ENCODE measurements around the gene PRKN.

PRKN gene

GRCh38 chr6:161359618-161359945, 1368.0 kb downstream of the PRKN start:
- TF ChIP-seq, protein P1, sequence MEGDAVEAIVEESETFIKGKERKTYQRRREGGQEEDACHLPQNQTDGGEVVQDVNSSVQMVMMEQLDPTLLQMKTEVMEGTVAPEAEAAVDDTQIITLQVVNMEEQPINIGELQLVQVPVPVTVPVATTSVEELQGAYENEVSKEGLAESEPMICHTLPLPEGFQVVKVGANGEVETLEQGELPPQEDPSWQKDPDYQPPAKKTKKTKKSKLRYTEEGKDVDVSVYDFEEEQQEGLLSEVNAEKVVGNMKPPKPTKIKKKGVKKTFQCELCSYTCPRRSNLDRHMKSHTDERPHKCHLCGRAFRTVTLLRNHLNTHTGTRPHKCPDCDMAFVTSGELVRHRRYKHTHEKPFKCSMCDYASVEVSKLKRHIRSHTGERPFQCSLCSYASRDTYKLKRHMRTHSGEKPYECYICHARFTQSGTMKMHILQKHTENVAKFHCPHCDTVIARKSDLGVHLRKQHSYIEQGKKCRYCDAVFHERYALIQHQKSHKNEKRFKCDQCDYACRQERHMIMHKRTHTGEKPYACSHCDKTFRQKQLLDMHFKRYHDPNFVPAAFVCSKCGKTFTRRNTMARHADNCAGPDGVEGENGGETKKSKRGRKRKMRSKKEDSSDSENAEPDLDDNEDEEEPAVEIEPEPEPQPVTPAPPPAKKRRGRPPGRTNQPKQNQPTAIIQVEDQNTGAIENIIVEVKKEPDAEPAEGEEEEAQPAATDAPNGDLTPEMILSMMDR (IDR thresholded peaks at IDR 0.05; ENCODE audit: low read depth, low read length), result no peak
- no peak overlapping the region for H3K4me3 ChIP-seq (ENCODE audit: low read depth, low read length)

DNA sequence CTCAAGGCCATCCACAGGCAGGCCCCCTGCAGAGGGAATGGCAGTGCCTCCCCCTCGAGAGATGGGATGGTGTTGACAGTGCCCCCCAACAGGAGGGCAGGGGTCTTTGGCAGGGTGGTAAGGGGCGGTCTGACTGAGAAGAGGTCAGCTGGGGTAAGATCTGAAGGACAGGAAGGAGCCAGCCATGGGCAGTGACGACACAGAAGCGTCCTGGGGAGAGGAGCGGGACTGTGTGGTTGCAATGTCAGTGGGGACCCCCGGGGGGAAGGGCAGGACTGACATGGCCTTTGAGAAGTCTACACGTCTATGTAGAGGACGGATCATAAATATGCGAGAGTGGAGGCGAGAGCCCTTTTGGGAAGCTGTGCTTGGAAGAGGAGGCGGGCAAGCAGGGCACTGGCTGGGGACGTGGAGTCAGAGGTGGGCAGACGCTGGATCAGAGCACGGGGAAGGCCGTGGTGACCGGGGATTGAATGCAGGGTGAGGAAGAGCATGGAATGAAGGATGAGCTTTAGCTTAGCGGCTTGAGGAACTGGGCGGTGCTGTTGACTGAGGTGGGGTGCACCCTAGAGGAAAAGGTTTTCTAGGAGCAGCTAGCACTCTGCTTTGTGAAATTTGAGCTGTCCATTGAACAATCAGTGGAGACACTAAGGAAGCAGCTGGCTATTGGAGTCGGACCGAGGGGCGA, 1371.3 kb downstream of the PRKN start:
- H3K4me3 ChIP-seq (ENCODE audit: low read depth, low read length), result no peak overlapping the region

GRCh38 chr6:161355696-161356095, 1371.9 kb downstream of the PRKN start:
- H3K4me3 ChIP-seq (ENCODE audit: low read depth, low read length), result no peak overlapping the region
- TF ChIP-seq, protein P1 (IDR thresholded peaks at IDR 0.05; ENCODE audit: low read depth, low read length), result no peak

More for the DNA sequence above, 1371.3 kb downstream of the PRKN start:
- TF ChIP-seq, protein P1 (IDR thresholded peaks at IDR 0.05; ENCODE audit: low read depth, low read length), result no peak

- TF ChIP-seq, protein P1 (IDR thresholded peaks at IDR 0.05; ENCODE audit: low read depth, low read length), result no peak
- no peak overlapping the region for H3K4me3 ChIP-seq (ENCODE audit: low read depth, low read length)
Observed at GRCh38 chr6:161354956-161355355, 1372.6 kb downstream of the PRKN start.

- H3K4me3 ChIP-seq (ENCODE audit: low read depth, low read length), result no peak overlapping the region
- TF ChIP-seq, protein P1 (IDR thresholded peaks at IDR 0.05; ENCODE audit: low read depth, low read length), result no peak
Observed at GRCh38 chr6:161354276-161354840, 1373.2 kb downstream of the PRKN start.

DNA sequence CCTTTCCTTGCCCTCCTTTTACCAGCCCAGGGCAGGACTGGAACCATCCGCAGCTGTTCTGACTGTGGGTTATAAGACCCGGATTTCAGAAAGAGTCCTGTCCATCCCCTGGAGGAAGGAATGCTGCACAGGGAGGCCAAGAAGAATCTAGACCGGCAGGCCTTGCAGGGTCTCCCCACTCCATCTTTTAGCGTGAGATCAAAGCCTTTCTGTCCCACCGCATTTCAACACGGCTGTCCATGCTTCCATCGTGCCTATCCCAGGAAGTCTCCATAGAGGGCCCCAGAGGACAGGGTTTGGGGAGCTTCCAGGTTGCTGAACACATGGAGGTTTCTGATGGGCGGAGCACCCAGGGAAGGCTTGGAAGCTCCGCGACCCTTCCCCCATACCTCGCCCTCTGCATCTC, 1374.4 kb downstream of the PRKN start:
- TF ChIP-seq, protein P1 (IDR thresholded peaks at IDR 0.05; ENCODE audit: low read depth, low read length), result no peak
- no peak overlapping the region for H3K4me3 ChIP-seq (ENCODE audit: low read depth, low read length)

GRCh38 chr6:161351858-161352257, 1375.7 kb downstream of the PRKN start:
- TF ChIP-seq, protein P1 (IDR thresholded peaks at IDR 0.05; ENCODE audit: low read depth, low read length), result no peak
- H3K4me3 ChIP-seq (ENCODE audit: low read depth, low read length), result no peak overlapping the region

Data from WI38 (cell line).